Adipocyte (in vitro differentiated cells): ENCODE data around the gene ZNF426.
"Not testable (repeated sequence)": the region's sequence is repeated elsewhere in the genome, so short reads cannot be mapped to it uniquely, and the experiment has no call there.

Experiments used
- DNase-seq: peaks from one replicate; pipeline ENCODE4 v3.0.0-alpha.2; 2015; ENCODE audit warnings: low read depth
- H3K27me3 ChIP-seq: replicated peaks from 2 replicates; pipeline ENCODE4 v1.7.0; 2013; ENCODE audit warnings: mild to moderate bottlenecking, low read length, moderate library complexity; ENCODE audit not compliant: control insufficient read depth, insufficient read depth
- H3K36me3 ChIP-seq: 2 replicates; pipeline ENCODE4 v1.7.0; 2013; ENCODE audit warnings: low read length, mild to moderate bottlenecking, moderate library complexity; ENCODE audit not compliant: control insufficient read depth, insufficient read depth, severe bottlenecking
- H3K4me1 ChIP-seq: 2 replicates; pipeline ENCODE4 v1.7.0; 2013; ENCODE audit warnings: mild to moderate bottlenecking, low read length, moderate library complexity; ENCODE audit not compliant: control insufficient read depth, insufficient read depth
- H3K4me3 ChIP-seq: 2 replicates; pipeline ENCODE4 v1.7.0; 2013; ENCODE audit warnings: mild to moderate bottlenecking, low read length, moderate library complexity
- H3K9ac ChIP-seq: 2 replicates; pipeline ENCODE4 v1.7.0; 2013; ENCODE audit warnings: mild to moderate bottlenecking, low read length, moderate library complexity
- H3K9me3 ChIP-seq: 2 replicates; pipeline ENCODE4 v1.7.0; 2013; ENCODE audit warnings: mild to moderate bottlenecking, low read length, moderate library complexity; ENCODE audit not compliant: control insufficient read depth

The ZNF426 gene

GRCh38 chr19:9541281-9541680 is 2.8 kb upstream of the ZNF426 start:
- not testable (repeated sequence) for H3K9ac ChIP-seq

GRCh38 chr19:9539921-9540320 is 1.5 kb upstream of the ZNF426 start:
- H3K9ac ChIP-seq, H3K27me3 ChIP-seq, H3K4me3 ChIP-seq, DNase-seq: not testable (repeated sequence)
- peaks cover 15% of the 10 kb centered on the region for H3K4me1 ChIP-seq
- peaks cover 13% of the 10 kb centered on the region for H3K36me3 ChIP-seq
- peaks cover 18% of the 10 kb centered on the region for H3K9me3 ChIP-seq

More at GRCh38 chr19:9541281-9541680, 2.8 kb upstream of the ZNF426 start:
- DNase-seq, H3K27me3 ChIP-seq, H3K9me3 ChIP-seq, H3K4me3 ChIP-seq, H3K36me3 ChIP-seq: not testable (repeated sequence)
- peaks cover 15% of the 10 kb centered on the region for H3K4me1 ChIP-seq

GRCh38 chr19:9539201-9539600 is 756 bp upstream of the ZNF426 start:
- not testable (repeated sequence) for H3K27me3 ChIP-seq, DNase-seq
- H3K9ac ChIP-seq = peak overlapping the region; percentile 98
- peaks cover 21% of the 10 kb centered on the region for H3K36me3 ChIP-seq
- peak overlapping the region; percentile 96 for H3K4me3 ChIP-seq
- peaks cover 26% of the 10 kb centered on the region for H3K9me3 ChIP-seq
- peaks cover 15% of the 10 kb centered on the region for H3K4me1 ChIP-seq

GRCh38 chr19:9535934-9536333 is 2.5 kb downstream of the ZNF426 start:
- DNase-seq = no peak
- Histone ChIP-seq H3K4me1 (peaks cover 15% of the 10 kb centered on the region), H3K4me3 (peak overlapping the region; percentile 96), H3K27me3 (no peaks in the 10 kb centered on the region), H3K36me3 (peaks cover 53% of the 10 kb centered on the region), H3K9me3 (peaks cover 58% of the 10 kb centered on the region), H3K9ac (no peak overlapping the region)

GRCh38 chr19:9531933-9532332 is 6.5 kb downstream of the ZNF426 start:
- Histone ChIP-seq H3K36me3 (peaks cover 93% of the 10 kb centered on the region), H3K4me1 (no peaks in the 10 kb centered on the region), H3K9ac (no peak overlapping the region), H3K9me3 (peaks cover 98% of the 10 kb centered on the region), H3K4me3 (peak overlapping the region; percentile 67), H3K27me3 (no peaks in the 10 kb centered on the region)
- no peak for DNase-seq

- H3K4me3 ChIP-seq = peak overlapping the region; percentile 55
- peaks cover 91% of the 10 kb centered on the region for H3K36me3 ChIP-seq
- peaks cover 96% of the 10 kb centered on the region for H3K9me3 ChIP-seq
- H3K4me1 ChIP-seq = no peaks in the 10 kb centered on the region
- no peaks in the 10 kb centered on the region for H3K27me3 ChIP-seq
- peak; percentile 1 for DNase-seq
- H3K9ac ChIP-seq = no peak overlapping the region
Measured at GRCh38 chr19:9528757-9529336, 9.6 kb downstream of the ZNF426 start.

- no peaks in the 10 kb centered on the region for H3K4me1 ChIP-seq
- H3K27me3 ChIP-seq = no peaks in the 10 kb centered on the region
- peak overlapping the region; percentile 73 for H3K4me3 ChIP-seq
- peaks cover 48% of the 10 kb centered on the region for H3K36me3 ChIP-seq
- H3K9me3 ChIP-seq = peaks cover 96% of the 10 kb centered on the region
- DNase-seq = peak; percentile 1
- no peak overlapping the region for H3K9ac ChIP-seq
Measured at GRCh38 chr19:9523885-9524474, 14.5 kb downstream of the ZNF426 start.

- no peaks in the 10 kb centered on the region for H3K27me3 ChIP-seq
- H3K9me3 ChIP-seq = peaks cover 77% of the 10 kb centered on the region
- DNase-seq = no peak
- H3K36me3 ChIP-seq = no peaks in the 10 kb centered on the region
- H3K4me3 ChIP-seq = no peak overlapping the region
- H3K4me1 ChIP-seq = no peaks in the 10 kb centered on the region
- no peak overlapping the region for H3K9ac ChIP-seq
Measured at GRCh38 chr19:9507285-9507684, 31.2 kb downstream of the ZNF426 start.

- DNase-seq = no peak
- peaks cover 60% of the 10 kb centered on the region for H3K9me3 ChIP-seq
- H3K27me3 ChIP-seq = no peaks in the 10 kb centered on the region
- no peaks in the 10 kb centered on the region for H3K4me1 ChIP-seq
- H3K36me3 ChIP-seq = no peaks in the 10 kb centered on the region
- H3K4me3 ChIP-seq = no peak overlapping the region
- H3K9ac ChIP-seq = no peak overlapping the region
Measured at GRCh38 chr19:9500796-9501195, 37.6 kb downstream of the ZNF426 start.

GRCh38 chr19:9498183-9498902 is 40.1 kb downstream of the ZNF426 start, which contains the start of gene ZNF560:
TSS of gene ZNF560 (minus strand) at chr19:9498616. CDS start at chr19:9475313, 23,303 bp downstream.
- Histone ChIP-seq H3K9ac (no peak within 1 kb of the TSS), H3K27me3 (no peaks in the 10 kb centered on the region), H3K4me1 (no peaks in the 10 kb centered on the region), H3K9me3 (peaks cover 40% of the 10 kb centered on the region), H3K36me3 (no peaks in the 10 kb centered on the region), H3K4me3 (peak within 1 kb of the TSS; percentile 27)
- DNase-seq = no peak

- H3K4me1 ChIP-seq = no peaks in the 10 kb centered on the region
- no peaks in the 10 kb centered on the region for H3K27me3 ChIP-seq
- H3K9ac ChIP-seq = no peak overlapping the region
- H3K4me3 ChIP-seq = no peak overlapping the region
- no peak for DNase-seq
- H3K36me3 ChIP-seq = no peaks in the 10 kb centered on the region
- H3K9me3 ChIP-seq = peaks cover 30% of the 10 kb centered on the region
Measured at GRCh38 chr19:9494096-9494495, 44.3 kb downstream of the ZNF426 start.
